CD4-positive, alpha-beta T cell (primary cell): ENCODE data around the gene LGR6. TPM values are rescaled to one million over a fixed set of nuclear protein-coding genes. Genes with fewer than 3 reads are reported as not detected.

Experiments used
- ATAC-seq: fragments of 200-7000 bp; cut with Tn5 transposase; one replicate; pipeline ENCODE4 v1.10.0; 2022; ENCODE audit warnings: mild to moderate bottlenecking; ENCODE audit not compliant: poor library complexity
- CTCF ChIA-PET: fragments of 350-600 bp; sonication (Branson Sonifier 250); formaldehyde crosslinking; loops from one replicate; lab custom pipeline; 2021; ENCODE audit warnings: antibody characterized with exemption, inconsistent platforms; lab: Charles Lee
- POLR2A ChIA-PET: fragments of 350-600 bp; sonication (Branson Sonifier 250); formaldehyde crosslinking; loops from one replicate; lab custom pipeline; 2021; ENCODE audit warnings: antibody characterized with exemption, inconsistent platforms; lab: Charles Lee
- DNase-seq, 14 experiments: peaks; one replicate each; pipeline ENCODE4 v3.0.0-alpha.2; 2013 to 2020; ENCODE audit warnings: mixed read lengths in 2 of 14
- H3K27ac ChIP-seq, 2 donors: one replicate each; pipeline versions ENCODE4 v1.5.1 to v1.7.0; 2013; ENCODE audit warnings: low read length in 2 of 2, low read depth in 1 of 2, mild to moderate bottlenecking in 1 of 2
- H3K27me3 ChIP-seq, 2 experiments: 1 replicate in 1 of 2; 2 replicates in 1 of 2; pipeline versions ENCODE4 v1.6.1 to v1.7.0; 2013; ENCODE audit warnings: low read length in 2 of 2, control low read depth in 1 of 2, mild to moderate bottlenecking in 1 of 2, moderate library complexity in 1 of 2; ENCODE audit not compliant: insufficient read depth in 2 of 2, control insufficient read depth in 1 of 2
- H3K36me3 ChIP-seq: one replicate; pipeline ENCODE4 v1.6.1; 2013; ENCODE audit warnings: low read length, control low read depth; ENCODE audit not compliant: insufficient read depth
- H3K4me1 ChIP-seq: one replicate; pipeline ENCODE4 v1.6.1; 2013; ENCODE audit warnings: low read length, control low read depth; ENCODE audit not compliant: insufficient read depth
- H3K4me3 ChIP-seq: one replicate; pipeline ENCODE4 v1.5.1; 2013; ENCODE audit warnings: mild to moderate bottlenecking, low read length, moderate library complexity
- H3K9me3 ChIP-seq, 2 experiments: 1 replicate in 1 of 2; 2 replicates in 1 of 2; pipeline versions ENCODE4 v1.6.1 to v1.7.0; 2013; ENCODE audit warnings: low read length in 2 of 2, mild to moderate bottlenecking in 2 of 2, control low read depth in 1 of 2, moderate library complexity in 1 of 2; ENCODE audit not compliant: control insufficient read depth in 1 of 2, insufficient read depth in 1 of 2
- H3K27ac Mint-ChIP-seq: one replicate; pipeline ENCODE4 v1.8.0; 2020; ENCODE audit warnings: mixed read lengths
- H3K27me3 Mint-ChIP-seq: one replicate; pipeline ENCODE4 v1.8.0; 2021; ENCODE audit warnings: mixed read lengths
- H3K36me3 Mint-ChIP-seq: one replicate; pipeline ENCODE4 v1.8.0; 2021; ENCODE audit warnings: low read depth, mixed read lengths
- H3K4me1 Mint-ChIP-seq: one replicate; pipeline ENCODE4 v1.8.0; 2021; ENCODE audit warnings: low read depth, mixed read lengths
- H3K4me3 Mint-ChIP-seq: one replicate; pipeline ENCODE4 v1.8.0; 2020; ENCODE audit warnings: mild to moderate bottlenecking, mixed read lengths
- H3K9me3 Mint-ChIP-seq: one replicate; pipeline ENCODE4 v1.8.0; 2020; ENCODE audit warnings: mixed read lengths
- CTCF ChIP-seq: fragments of 200-600 bp; IDR thresholded peaks from one replicate; pipeline ENCODE4 v1.8.0; 2022; ENCODE audit warnings: antibody characterized with exemption, mild to moderate bottlenecking
- intact Hi-C, 2 experiments: fragments of 100-400 bp; cut with DNase I in 1 of 2; cut with micrococcal nuclease in 1 of 2; formaldehyde crosslinking; loops; one replicate each; pipeline versions ENCODE4 v1.15.1 to v1.9.0; 2023 to 2025; cut with DNase I, micrococcal nuclease
- total RNA-seq, 174 experiments: library from RNA in 2 of 174; stranded (reverse) in 2 of 174; gene quantifications; one replicate each; pipeline ENCODE4 v1.2.3 and lab custom pipeline; 2021 to 2026

Gene LGR6
- total RNA-seq, 2 experiments from 2014 or later, result 0.19 to 0.45 TPM

DNA sequence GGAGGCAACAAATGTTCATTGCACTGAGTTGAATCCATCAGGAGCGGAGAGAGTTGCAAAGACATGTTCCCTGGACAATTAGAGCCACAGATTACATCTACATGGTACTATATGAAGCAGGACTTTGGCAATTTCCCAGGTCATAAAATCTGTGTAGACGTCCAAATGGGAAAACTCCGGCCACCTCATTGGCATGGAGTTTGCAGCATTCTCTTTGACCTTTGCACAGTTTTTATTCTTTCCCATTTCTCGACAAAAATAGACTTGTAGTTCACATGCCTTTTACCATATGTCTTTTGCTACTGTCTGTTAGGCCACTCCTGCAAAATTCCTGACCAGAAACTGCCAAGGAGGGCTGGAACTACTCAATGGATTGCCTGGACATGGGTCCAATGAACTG lies 100.0 kb downstream of the LGR6 start:
- POLR2A ChIA-PET, result no interaction called here
- DNase-seq (no peak), ATAC-seq (no peak)
- H3K27ac Mint-ChIP-seq, result peak overlapping the region; percentile 46
- Histone ChIP-seq H3K4me3 (no peak overlapping the region), H3K27me3 (no peaks in the 10 kb centered on the region), H3K4me1 (peaks cover 19% of the 10 kb centered on the region), H3K36me3 (no peaks in the 10 kb centered on the region), H3K27ac (no peak overlapping the region), H3K9me3 (no peaks in the 10 kb centered on the region)
- no peaks in the 10 kb centered on the region for H3K36me3 Mint-ChIP-seq
- TF ChIP-seq CTCF, result no peak
- intact Hi-C loops, result no loop called here
- peaks cover 22% of the 10 kb centered on the region for H3K4me1 Mint-ChIP-seq
- CTCF ChIA-PET, result no interaction called here
- no peak overlapping the region for H3K4me3 Mint-ChIP-seq
- H3K9me3 Mint-ChIP-seq, result no peaks in the 10 kb centered on the region
- H3K27me3 Mint-ChIP-seq, result no peaks in the 10 kb centered on the region

DNA sequence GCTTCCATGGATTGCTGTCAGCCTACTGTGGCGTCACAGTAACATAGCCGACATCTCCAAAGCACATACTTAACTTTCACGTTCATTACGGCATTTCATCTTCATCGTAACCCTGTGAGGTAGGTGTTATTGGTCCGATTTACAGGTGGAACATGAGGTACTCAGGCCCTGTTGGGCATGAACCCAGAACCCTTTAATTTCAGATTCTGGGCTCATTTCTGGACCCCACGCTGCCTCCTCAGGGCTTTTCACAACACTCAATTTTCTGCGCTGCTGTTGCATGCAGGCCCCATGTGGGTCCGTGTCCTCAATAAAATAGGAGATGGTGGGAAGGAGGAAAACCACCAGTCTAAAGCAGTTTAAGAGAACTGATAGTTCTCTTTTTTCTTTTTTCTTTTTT lies 108.6 kb downstream of the LGR6 start:
- Histone ChIP-seq H3K4me1 (no peaks in the 10 kb centered on the region), H3K36me3 (no peaks in the 10 kb centered on the region), H3K4me3 (no peak overlapping the region), H3K27ac (no peak overlapping the region), H3K9me3 (no peaks in the 10 kb centered on the region), H3K27me3 (peaks cover 0 to 4% of the 10 kb centered on the region in 2 experiments)
- ChIA-PET CTCF (no interaction called here), POLR2A (no interaction called here)
- DNase-seq, result no peak
- no peaks in the 10 kb centered on the region for H3K36me3 Mint-ChIP-seq
- no peaks in the 10 kb centered on the region for H3K9me3 Mint-ChIP-seq
- no peak overlapping the region for H3K4me3 Mint-ChIP-seq
- intact Hi-C loops, result no loop called here
- H3K27ac Mint-ChIP-seq, result no peak overlapping the region
- no peak for TF ChIP-seq CTCF
- no peak for ATAC-seq
- H3K4me1 Mint-ChIP-seq, result no peaks in the 10 kb centered on the region
- H3K27me3 Mint-ChIP-seq, result no peaks in the 10 kb centered on the region

DNA sequence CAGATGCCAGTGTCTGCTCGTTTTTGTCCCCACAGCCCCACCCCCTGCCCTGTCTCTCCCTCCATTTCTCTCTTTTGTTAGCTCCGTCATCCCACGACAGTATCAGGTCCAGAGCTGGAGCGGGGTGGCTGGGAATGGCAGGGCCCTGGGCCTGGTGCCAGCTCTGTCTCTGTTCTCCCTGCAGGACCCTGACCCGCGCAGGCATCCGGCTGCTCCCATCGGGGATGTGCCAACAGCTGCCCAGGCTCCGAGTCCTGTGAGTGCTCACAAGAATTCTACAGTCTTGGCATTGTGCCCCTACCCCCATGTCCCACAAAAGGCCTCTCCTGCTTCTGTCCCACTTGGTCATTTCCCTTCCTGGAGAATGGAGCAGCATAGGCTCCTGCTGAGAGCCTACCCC lies 110.8 kb downstream of the LGR6 start:
- no peaks in the 10 kb centered on the region for H3K4me1 Mint-ChIP-seq
- TF ChIP-seq CTCF, result no peak
- no peaks in the 10 kb centered on the region for H3K36me3 Mint-ChIP-seq
- Histone ChIP-seq H3K9me3 (no peaks in the 10 kb centered on the region), H3K4me3 (no peak overlapping the region), H3K27ac (no peak overlapping the region), H3K4me1 (no peaks in the 10 kb centered on the region), H3K36me3 (no peaks in the 10 kb centered on the region), H3K27me3 (peaks cover 0 to 4% of the 10 kb centered on the region in 2 experiments)
- no peaks in the 10 kb centered on the region for H3K9me3 Mint-ChIP-seq
- intact Hi-C loops, result no loop called here
- POLR2A ChIA-PET, result no interaction called here
- no peak overlapping the region for H3K27ac Mint-ChIP-seq
- CTCF ChIA-PET, result interaction anchor here (1.4 kb wide), 1 partner anchor 11 kb away, joined by 4 read pairs; no protein-coding TSS in a partner anchor
- ATAC-seq (no peak), DNase-seq (no peak)
- no peaks in the 10 kb centered on the region for H3K27me3 Mint-ChIP-seq
- no peak overlapping the region for H3K4me3 Mint-ChIP-seq
